GM18508 (cell line): ENCODE measurements around the gene NCBP1.
"Not testable (repeated sequence)": the region's sequence is repeated elsewhere in the genome, so short reads cannot be mapped to it uniquely, and the experiment has no call there.

Experiments used
- ATAC-seq: cut with Tn5 transposase; IDR thresholded peaks from one replicate; pipeline ENCODE4 v1.9.1; 2021; ENCODE audit warnings: moderate number of reproducible peaks; ENCODE audit not compliant: insufficient read depth, unreplicated experiment

NCBP1 gene

DNA sequence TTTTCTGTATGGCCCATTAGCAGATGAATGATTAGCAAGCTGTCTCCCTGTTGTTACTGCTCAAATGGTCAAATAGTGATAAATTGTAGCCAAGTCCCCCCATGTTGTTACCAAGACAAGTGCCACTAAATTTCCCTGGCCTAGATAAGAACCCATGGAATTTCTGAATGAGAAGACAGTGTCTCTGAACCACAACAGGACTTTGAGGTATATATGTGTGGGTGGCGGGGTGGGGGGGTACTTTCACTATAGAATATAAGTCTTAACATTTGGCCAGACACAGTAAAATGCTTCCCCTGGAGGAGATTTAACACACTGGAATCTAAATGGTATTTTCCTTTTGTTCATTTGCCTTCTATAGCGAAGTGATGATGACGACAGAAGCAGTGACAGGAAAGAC lies 34.9 kb downstream of the NCBP1 start:
- ATAC-seq = no peak

DNA sequence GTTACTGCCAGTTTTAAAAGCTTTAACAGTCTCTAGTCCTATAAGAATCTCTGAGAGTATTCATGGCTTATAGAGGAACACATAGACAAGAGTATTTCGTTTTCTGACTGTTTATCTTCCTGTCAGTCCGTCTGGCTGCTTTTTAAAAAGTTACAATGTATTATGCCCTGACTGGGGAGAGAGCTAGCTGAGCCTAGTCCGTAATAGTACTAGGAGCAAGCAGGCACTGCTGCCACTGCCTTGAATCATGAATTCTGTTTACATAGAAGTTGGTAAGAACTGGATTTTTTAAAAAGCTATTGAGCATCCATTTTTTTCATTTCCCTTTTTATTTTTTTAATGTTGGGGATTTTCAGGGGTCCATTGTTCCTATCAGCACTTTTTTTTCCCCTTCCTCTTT lies 37.0 kb downstream of the NCBP1 start:
- no peak for ATAC-seq

DNA sequence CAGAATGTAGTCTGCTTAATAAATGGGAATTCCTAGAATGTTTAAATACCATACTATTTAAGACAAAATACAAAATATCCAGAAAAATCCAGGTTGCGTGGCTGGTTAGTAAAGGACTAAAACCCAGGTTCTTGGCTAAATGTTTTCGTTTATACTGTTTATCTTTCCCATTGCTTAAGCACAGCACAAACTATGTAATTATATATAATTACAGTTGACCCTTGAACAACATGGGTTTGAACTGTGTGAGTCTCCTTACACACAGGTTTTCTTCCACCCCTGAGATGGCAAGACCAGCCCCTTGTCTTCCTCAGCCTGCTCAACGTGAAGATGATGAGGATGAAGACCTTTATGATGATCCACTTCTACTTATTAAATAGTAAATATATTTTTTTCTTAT lies 38.8 kb downstream of the NCBP1 start:
- no peak for ATAC-seq

- ATAC-seq = no peak
Observed at GRCh38 chr9:97673922-97674321, 40.3 kb downstream of the NCBP1 start.

GRCh38 chr9:97675655-97676054 lies 42.0 kb downstream of the NCBP1 start:
- peak; percentile 58 for ATAC-seq

DNA sequence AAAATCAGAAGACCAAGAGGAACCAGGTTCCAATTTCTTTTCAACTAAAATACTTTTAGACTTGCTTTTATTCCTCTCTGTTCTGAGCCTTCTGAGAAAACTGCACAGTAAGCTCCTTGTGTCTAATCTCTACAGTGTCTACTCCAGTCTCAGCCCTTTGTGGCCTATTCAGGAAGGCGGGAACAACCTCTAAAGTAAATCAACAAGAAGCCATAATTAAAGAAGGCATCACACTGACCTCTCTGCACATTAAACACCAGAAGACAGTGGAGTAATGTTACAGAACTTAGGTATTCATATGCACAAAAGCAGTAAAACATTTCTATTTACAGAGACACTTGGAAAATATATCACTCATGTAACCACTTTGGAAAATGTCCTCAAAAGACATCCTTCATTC lies 48.6 kb downstream of the NCBP1 start:
- no peak for ATAC-seq

GRCh38 chr9:97688654-97689053 lies 55.0 kb downstream of the NCBP1 start:
- ATAC-seq = no peak

- ATAC-seq = no peak
Observed at GRCh38 chr9:97689401-97690180, 56.0 kb downstream of the NCBP1 start.

DNA sequence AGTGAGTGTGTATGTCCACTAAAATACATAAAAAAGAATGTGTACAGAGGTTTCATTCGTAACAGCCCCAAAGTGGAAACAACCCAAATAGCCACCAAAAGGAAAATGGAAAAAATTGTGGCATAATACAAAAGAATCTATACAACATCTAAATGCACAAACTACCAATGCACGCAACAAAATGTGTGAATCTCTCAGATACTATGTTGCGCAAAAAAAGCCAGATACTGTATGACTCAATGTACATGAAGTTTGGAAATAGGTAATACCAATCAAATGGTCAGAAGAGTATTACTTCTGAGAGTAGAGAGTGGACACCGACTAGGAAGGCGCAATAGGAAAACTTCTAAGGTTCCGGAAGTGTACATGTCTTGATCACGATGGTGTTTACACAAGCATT lies 61.1 kb downstream of the NCBP1 start:
- ATAC-seq = no peak

GRCh38 chr9:97695390-97695789 lies 61.8 kb downstream of the NCBP1 start:
- no peak for ATAC-seq

GRCh38 chr9:97695995-97696802 lies 62.6 kb downstream of the NCBP1 start:
- ATAC-seq = peak; percentile 15

GRCh38 chr9:97696803-97697601 lies 63.4 kb downstream of the NCBP1 start, which contains the start of gene XPA:
XPA (minus strand) TSS chr9:97697340; CDS start chr9:97697292, 48 bp downstream.
- peak; percentile 80 for ATAC-seq

GRCh38 chr9:97697837-97698236 lies 64.2 kb downstream of the NCBP1 start:
- no peak for ATAC-seq

DNA sequence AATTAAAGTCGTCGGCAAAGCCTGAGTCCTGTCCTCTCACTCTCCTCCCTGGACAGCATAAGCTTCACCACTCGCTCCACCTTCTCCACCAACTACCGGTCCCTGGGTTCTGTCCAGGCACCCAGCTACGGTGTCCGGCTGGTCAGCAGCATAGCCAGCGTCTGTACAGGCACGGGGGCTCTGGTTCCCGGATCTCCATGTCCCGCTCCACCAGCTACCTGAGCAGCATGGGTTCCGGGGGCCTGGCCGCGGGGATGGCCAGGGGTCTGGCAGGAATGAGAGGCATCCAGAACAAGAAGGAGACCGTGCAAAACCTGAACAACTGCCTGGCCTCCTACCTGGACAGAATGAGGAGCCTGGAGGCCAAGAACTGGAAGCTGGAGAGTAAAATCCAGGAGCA lies 65.2 kb downstream of the NCBP1 start:
- ATAC-seq = no peak

GRCh38 chr9:97699281-97699680 lies 65.7 kb downstream of the NCBP1 start:
- ATAC-seq = not testable (repeated sequence)

DNA sequence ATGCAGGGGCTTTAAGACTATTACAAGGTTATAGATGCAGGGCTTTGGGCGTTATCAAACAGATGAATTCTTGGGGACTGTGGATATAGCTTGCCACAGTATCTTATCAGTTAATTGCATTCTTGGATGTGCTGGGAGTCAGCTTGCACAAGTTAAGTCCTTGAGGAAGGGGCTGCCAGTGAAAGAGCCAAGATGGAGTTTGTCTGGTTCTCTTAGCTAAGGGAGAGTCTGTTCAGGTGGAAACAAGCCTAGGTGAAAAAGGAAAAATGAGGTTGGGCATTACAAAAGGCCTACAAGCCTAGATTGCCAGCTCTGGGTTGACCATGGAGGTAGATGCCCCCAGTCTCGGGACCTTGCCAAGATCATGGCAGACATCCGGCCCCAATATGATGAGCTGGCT lies 66.2 kb downstream of the NCBP1 start:
- not testable (repeated sequence) for ATAC-seq

GRCh38 chr9:97703437-97704344 lies 70.1 kb downstream of the NCBP1 start:
- no peak for ATAC-seq

- ATAC-seq = no peak
Observed at GRCh38 chr9:97704345-97704677, 70.7 kb downstream of the NCBP1 start.

DNA sequence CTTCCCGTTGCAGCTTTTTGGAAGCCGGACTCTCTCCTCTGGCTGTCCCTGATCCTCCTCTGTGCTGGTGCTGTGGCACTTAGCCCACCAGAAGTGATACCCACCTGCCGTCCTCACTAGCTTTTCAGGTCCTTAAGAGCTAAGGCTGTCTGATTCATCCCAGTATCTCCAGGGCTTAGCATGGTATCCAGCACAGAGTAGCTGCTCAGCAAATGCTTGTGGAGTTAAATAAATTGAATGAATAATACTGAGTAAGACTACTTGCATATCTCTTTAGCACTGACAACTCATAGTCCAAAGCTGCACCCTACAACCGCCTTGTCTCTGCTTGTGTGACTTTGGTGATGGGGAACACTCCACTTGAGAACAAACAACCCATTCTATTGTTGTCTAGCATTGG lies 71.2 kb downstream of the NCBP1 start:
- no peak for ATAC-seq
